Smooth muscle cell (in vitro differentiated cells): ENCODE results near the gene INPP5D. TPM values are rescaled to one million over a fixed set of nuclear protein-coding genes. Genes with fewer than 3 reads are reported as not detected.
A peak's percentile ranks its signal among the peaks of the same experiment; 100 is the strongest.

Experiments
- DNase-seq: peaks from one replicate; lab custom pipeline; 2025; ENCODE audit not compliant: unreplicated experiment; lab: John Stamatoyannopoulos, UW
- H2AFZ ChIP-seq: fragments of 200-600 bp; sonication (generic); 2 replicates; pipeline ENCODE4 v1.6.0; 2016; ENCODE audit warnings: antibody characterized with exemption, low read depth, mild to moderate bottlenecking
- H3F3A ChIP-seq: fragments of 200-600 bp; sonication (generic); 2 replicates; pipeline ENCODE4 v1.6.0; 2017; ENCODE audit warnings: antibody characterized with exemption, low read depth
- H3K27ac ChIP-seq: fragments of 200-600 bp; sonication (generic); 2 replicates; pipeline ENCODE4 v1.5.1; 2016; ENCODE audit warnings: low read depth, mild to moderate bottlenecking
- H3K27me3 ChIP-seq: fragments of 200-600 bp; sonication (generic); 2 replicates; pipeline ENCODE4 v1.6.1; 2016; ENCODE audit warnings: low read depth, mild to moderate bottlenecking
- H3K36me3 ChIP-seq: fragments of 200-600 bp; sonication (generic); 2 replicates; pipeline ENCODE4 v1.5.1; 2016; ENCODE audit warnings: low read depth
- H3K4me1 ChIP-seq: fragments of 200-600 bp; sonication (generic); 2 replicates; pipeline ENCODE4 v1.5.1; 2016; ENCODE audit warnings: low read depth
- H3K4me2 ChIP-seq: fragments of 200-600 bp; sonication (generic); 2 replicates; pipeline ENCODE4 v1.6.0; 2016; ENCODE audit warnings: mild to moderate bottlenecking
- H3K4me3 ChIP-seq: fragments of 200-600 bp; sonication (generic); 2 replicates; pipeline ENCODE4 v1.5.1; 2016; ENCODE audit warnings: mild to moderate bottlenecking
- H3K79me2 ChIP-seq: fragments of 200-600 bp; sonication (generic); 2 replicates; pipeline ENCODE4 v1.6.0; 2016; ENCODE audit warnings: low read depth, mild to moderate bottlenecking
- H3K9ac ChIP-seq: fragments of 200-600 bp; sonication (generic); 2 replicates; pipeline ENCODE4 v1.6.0; 2016; ENCODE audit warnings: low read depth
- H3K9me3 ChIP-seq: fragments of 200-600 bp; sonication (generic); replicated peaks from 2 replicates; pipeline ENCODE4 v1.5.1; 2016; ENCODE audit warnings: low read depth
- H4K20me1 ChIP-seq: fragments of 200-600 bp; sonication (generic); 2 replicates; pipeline ENCODE4 v1.6.0; 2016; ENCODE audit warnings: low read depth
- CTCF ChIP-seq: fragments of 200-600 bp; sonication (generic); IDR thresholded peaks from 2 replicates; pipeline ENCODE4 v1.5.1; 2017; ENCODE audit warnings: borderline replicate concordance, mild to moderate bottlenecking, antibody characterized with exemption; ENCODE audit not compliant: insufficient read depth, poor library complexity, severe bottlenecking
- WGBS: methylation state at CpG from one replicate; pipeline ENCODE4 v1.1.7; 2016; ENCODE audit warnings: low lambda C conversion rate; 5-methylcytosine and 5-hydroxymethylcytosine counted together
- polyA plus RNA-seq: library from polyadenylated mRNA; unstranded; fragments of >200 nt; fragmentation: Nextera tagmentation; extraction: Ambion mirVana; gene quantifications from 2 replicates; pipeline ENCODE4 v1.2.1, GENCODE V29; 2016
- total RNA-seq: library from RNA; depleted of rRNA; stranded (reverse); fragments of >200 nt; gene quantifications from 2 replicates; pipeline ENCODE4 v1.2.3, GENCODE V29; 2014

The INPP5D gene
- total and polyA plus RNA-seq, 2 experiments from 2014 or later: 5.6 to 17.8 TPM

GRCh38 chr2:233247116-233247515 lies 187.0 kb downstream of the INPP5D start:
- TF ChIP-seq CTCF: no peak
- Histone ChIP-seq H3K4me1 (no peaks in the 10 kb centered on the region), H3K4me3 (no peak overlapping the region), H3K4me2 (no peak overlapping the region), H3F3A (no peaks in the 10 kb centered on the region), H2AFZ (no peak overlapping the region), H3K27me3 (no peaks in the 10 kb centered on the region), H4K20me1 (no peaks in the 10 kb centered on the region), H3K79me2 (peaks cover 3% of the 10 kb centered on the region), H3K36me3 (no peaks in the 10 kb centered on the region), H3K27ac (peak overlapping the region; percentile 93), H3K9ac (peak overlapping the region; percentile 56), H3K9me3 (no peaks in the 10 kb centered on the region)
- WGBS: 93% methylated on average over 2 of the region's 2 CpGs
- DNase-seq: no peak

GRCh38 chr2:233247744-233248143 lies 187.6 kb downstream of the INPP5D start:
- TF ChIP-seq CTCF: no peak
- no peak for DNase-seq

GRCh38 chr2:233248999-233249398 lies 188.9 kb downstream of the INPP5D start:
- Histone ChIP-seq H3K79me2 (peaks cover 20% of the 10 kb centered on the region), H3K36me3 (no peaks in the 10 kb centered on the region), H3K27ac (no peak overlapping the region), H3K4me1 (peaks cover 5% of the 10 kb centered on the region), H3K9me3 (no peaks in the 10 kb centered on the region), H4K20me1 (peaks cover 13% of the 10 kb centered on the region), H3K27me3 (no peaks in the 10 kb centered on the region), H3K9ac (no peak overlapping the region), H3F3A (no peaks in the 10 kb centered on the region), H2AFZ (no peak overlapping the region), H3K4me3 (no peak overlapping the region), H3K4me2 (no peak overlapping the region)
- DNase-seq: no peak
- 80% methylated on average over 7 of the region's 7 CpGs for WGBS
- no peak for TF ChIP-seq CTCF

More at GRCh38 chr2:233247744-233248143, 187.6 kb downstream of the INPP5D start:
- Histone ChIP-seq H4K20me1 (peaks cover 2% of the 10 kb centered on the region), H2AFZ (no peak overlapping the region), H3K4me1 (peaks cover 2% of the 10 kb centered on the region), H3K79me2 (peaks cover 10% of the 10 kb centered on the region), H3K9me3 (no peaks in the 10 kb centered on the region), H3K27me3 (no peaks in the 10 kb centered on the region), H3K4me2 (no peak overlapping the region), H3K9ac (peak overlapping the region; percentile 56), H3F3A (no peaks in the 10 kb centered on the region), H3K4me3 (no peak overlapping the region), H3K27ac (peak overlapping the region; percentile 93), H3K36me3 (no peaks in the 10 kb centered on the region)

GRCh38 chr2:233250568-233250967 lies 190.4 kb downstream of the INPP5D start:
- H3K27ac ChIP-seq: no peak overlapping the region
- WGBS: 96% methylated on average over 9 of the region's 9 CpGs

More at GRCh38 chr2:233250568-233250967, 190.4 kb downstream of the INPP5D start:
- Histone ChIP-seq H3K4me3 (no peak overlapping the region), H2AFZ (peak overlapping the region; percentile 86), H3K9ac (no peak overlapping the region), H3K79me2 (peaks cover 35% of the 10 kb centered on the region), H3K36me3 (no peaks in the 10 kb centered on the region), H4K20me1 (peaks cover 28% of the 10 kb centered on the region), H3K27me3 (no peaks in the 10 kb centered on the region), H3K9me3 (no peaks in the 10 kb centered on the region), H3K4me2 (no peak overlapping the region), H3K4me1 (peaks cover 5% of the 10 kb centered on the region), H3F3A (no peaks in the 10 kb centered on the region)
- no peak for TF ChIP-seq CTCF
- DNase-seq: no peak
